NB4 (cell line): ENCODE measurements around the gene MELK.

Source experiments
- CTCF ChIP-seq: IDR thresholded peaks from one replicate; pipeline ENCODE4 v1.5.1; 2012; ENCODE audit warnings: low read depth, low read length
- MAX ChIP-seq: IDR thresholded peaks from 2 replicates; pipeline ENCODE4 v1.6.1; 2011; ENCODE audit warnings: low read depth, low read length
- POLR2A ChIP-seq: IDR thresholded peaks from 2 replicates; pipeline ENCODE4 v1.6.1; 2011; ENCODE audit warnings: mild to moderate bottlenecking; ENCODE audit not compliant: insufficient read length; ENCODE audit errors: extremely low read depth

GRCh38 chr9:36679710-36680109 is 107.0 kb downstream of the MELK start:
- TF ChIP-seq CTCF, result no peak
- TF ChIP-seq POLR2A, result no peak
- TF ChIP-seq MAX, result no peak
